LNCAP (cell line): Measurements from ENCODE around the gene IFRD2.

Source experiments
- CTCF ChIP-seq: fragments of 450-650 bp; IDR thresholded peaks from 2 replicates; pipeline ENCODE4 v1.5.1; 2017; ENCODE audit warnings: mild to moderate bottlenecking

The IFRD2 gene

GRCh38 chr3:50276762-50277101, 15.5 kb downstream of the IFRD2 start:
- no peak for TF ChIP-seq CTCF

GRCh38 chr3:50275996-50276761, 16.1 kb downstream of the IFRD2 start:
- TF ChIP-seq CTCF, result no peak

- TF ChIP-seq CTCF, result no peak
These were observed 16.9 kb downstream of the IFRD2 start for GRCh38 chr3:50275141-50275995.

GRCh38 chr3:50274371-50275104, 17.7 kb downstream of the IFRD2 start:
- TF ChIP-seq CTCF, result peak; percentile 84

GRCh38 chr3:50273689-50274065, 18.6 kb downstream of the IFRD2 start:
- no peak for TF ChIP-seq CTCF

- peak; percentile 94 for TF ChIP-seq CTCF
These were observed 19.1 kb downstream of the IFRD2 start for GRCh38 chr3:50272911-50273688.
